ENCODE results near the gene SCGB3A1.

SCGB3A1 gene

DNA sequence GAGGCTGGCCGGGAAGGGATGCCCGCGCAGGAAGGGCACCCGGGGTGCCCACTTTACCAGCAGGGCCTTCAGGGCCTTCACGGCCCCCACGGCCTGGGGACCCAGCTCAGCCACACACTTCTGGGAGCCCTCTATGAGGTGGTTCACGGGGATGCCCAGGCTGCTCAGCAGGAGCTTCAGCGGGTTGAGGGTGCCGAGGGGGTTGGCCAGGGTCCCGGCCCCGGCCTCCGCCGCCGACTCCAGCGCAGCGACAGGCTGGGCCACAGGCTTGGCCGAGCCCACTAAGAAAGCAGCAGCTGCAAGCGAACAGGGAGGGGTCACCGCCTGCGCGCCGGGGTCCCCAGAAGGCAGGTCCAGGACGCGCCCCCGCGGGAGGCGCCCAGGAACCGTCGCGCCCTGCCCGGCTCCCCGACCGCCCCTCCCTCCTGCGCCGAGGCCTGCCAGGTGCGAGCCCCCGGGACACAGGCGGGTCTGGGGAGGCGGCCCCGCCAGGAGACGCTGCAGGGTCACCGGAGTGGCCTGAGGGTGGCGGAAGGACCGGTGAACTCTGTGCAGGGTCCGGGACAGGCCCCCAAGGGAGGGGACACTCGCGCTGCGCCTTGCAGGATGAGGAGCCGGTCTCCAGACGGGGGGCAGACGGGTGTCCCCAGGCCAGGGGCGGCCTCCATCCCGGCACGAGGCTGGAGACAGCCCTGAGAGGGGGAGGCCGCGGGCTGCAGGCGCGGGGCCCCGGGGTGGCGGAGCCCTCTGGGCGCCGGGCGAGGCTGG is 572 bp downstream of the SCGB3A1 start:
- DNase-seq (ENCODE audit: low read depth, low spot score) = no peak

- no peak for DNase-seq (ENCODE audit: low read depth, low spot score)
These were observed 1.3 kb downstream of the SCGB3A1 start for GRCh38 chr5:180589771-180590542.

- DNase-seq (ENCODE audit: low read depth, low spot score) = no peak
These were observed 4.4 kb downstream of the SCGB3A1 start for GRCh38 chr5:180586870-180587269.

DNA sequence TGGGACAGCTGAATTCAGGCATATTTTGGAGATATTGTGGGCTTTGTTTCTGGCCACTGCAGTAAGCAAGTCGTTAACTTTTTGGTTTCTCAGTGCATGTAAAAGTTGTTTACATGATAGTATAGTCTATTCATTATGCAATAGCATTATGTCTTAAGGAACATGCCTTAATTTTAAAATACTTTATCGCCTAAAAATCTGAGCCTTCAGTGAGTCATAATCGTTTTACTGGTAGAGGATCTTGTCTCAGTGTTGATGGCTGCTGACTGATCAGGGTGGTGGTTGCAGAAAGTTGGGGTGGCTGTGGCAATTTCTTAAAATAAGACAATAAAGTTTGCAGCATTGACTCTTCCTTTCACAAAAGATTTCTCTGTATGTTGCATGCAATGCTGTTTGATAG is 5.1 kb downstream of the SCGB3A1 start:
- DNase-seq (ENCODE audit: low read depth, low spot score) = no peak

DNA sequence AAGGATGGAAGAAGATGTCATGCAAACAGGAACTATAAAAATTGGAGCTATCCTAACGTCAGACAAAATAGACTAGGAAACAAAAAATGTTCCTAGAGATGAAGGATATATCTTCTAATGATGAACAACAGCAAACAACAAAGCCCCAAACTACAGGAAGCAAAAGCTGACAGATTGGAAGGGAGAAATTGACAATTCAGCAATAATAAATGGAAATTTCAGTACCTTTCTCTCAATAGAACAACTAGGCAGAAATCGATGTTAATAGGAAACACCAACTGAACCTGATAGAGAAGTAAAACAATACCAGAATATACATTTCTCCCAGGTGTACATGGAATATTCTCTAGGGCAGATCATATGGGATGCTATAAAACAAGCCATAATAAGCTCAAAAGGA is 7.6 kb downstream of the SCGB3A1 start:
- no peak for DNase-seq (ENCODE audit: low read depth, low spot score)

GRCh38 chr5:180580681-180581080 is 10.6 kb downstream of the SCGB3A1 start:
- no peak for DNase-seq (ENCODE audit: low read depth, low spot score)

GRCh38 chr5:180575571-180575970 is 15.7 kb downstream of the SCGB3A1 start:
- DNase-seq (ENCODE audit: low read depth, low spot score) = no peak

DNA sequence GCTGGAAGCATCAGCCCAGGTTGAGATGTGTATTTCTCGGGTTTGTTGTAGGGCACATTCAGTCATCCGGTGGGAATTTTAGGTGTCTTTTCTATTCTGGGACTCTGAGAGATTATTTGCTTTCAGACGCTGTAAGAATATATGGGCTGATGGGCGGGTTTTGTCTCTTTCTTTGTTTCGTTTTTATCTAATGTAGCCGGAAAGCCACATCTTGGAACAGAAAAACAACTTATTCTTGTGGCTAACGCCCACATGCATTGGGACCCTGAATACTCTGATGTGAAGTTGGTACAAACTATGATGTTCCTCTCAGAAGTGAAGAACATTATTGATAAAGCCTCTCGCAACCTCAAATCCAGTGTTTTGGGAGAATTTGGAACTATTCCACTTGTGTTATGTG is 22.4 kb downstream of the SCGB3A1 start:
- no peak for DNase-seq (ENCODE audit: low read depth, low spot score)

GRCh38 chr5:180563994-180564393 is 27.3 kb downstream of the SCGB3A1 start:
- no peak for DNase-seq (ENCODE audit: low read depth, low spot score)

- DNase-seq (ENCODE audit: low read depth, low spot score) = no peak
These were observed 33.1 kb downstream of the SCGB3A1 start for GRCh38 chr5:180558232-180558631.

DNA sequence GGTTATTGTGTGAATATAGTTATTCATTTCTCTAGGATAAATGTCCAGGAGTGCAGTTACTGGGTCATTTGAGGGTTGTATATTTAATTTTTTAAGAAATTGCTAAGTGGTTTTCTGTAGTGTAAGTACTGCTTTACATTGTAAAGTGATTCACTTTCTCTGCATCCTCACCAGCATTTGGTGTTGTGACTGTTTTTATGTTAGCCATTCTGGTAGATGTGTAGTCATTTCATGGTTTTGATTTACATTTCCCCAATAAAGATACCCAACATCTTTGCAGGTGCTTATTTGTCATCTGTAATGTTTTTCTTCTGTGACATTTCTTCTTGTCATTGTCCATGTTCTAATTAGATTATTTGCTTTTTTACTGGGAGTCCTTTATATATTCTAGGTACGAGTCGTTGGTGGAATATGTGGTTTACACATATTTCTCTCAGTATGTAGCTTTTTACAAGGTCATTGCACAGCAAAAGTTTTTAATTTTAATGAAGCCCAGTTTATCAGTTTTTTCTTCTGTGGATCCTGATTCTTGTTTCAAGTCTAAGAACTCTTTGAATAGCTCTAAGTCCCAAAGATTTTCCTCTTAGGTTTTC is 34.0 kb downstream of the SCGB3A1 start:
- no peak for DNase-seq (ENCODE audit: low read depth, low spot score)

- DNase-seq (ENCODE audit: low read depth, low spot score) = no peak
These were observed 36.0 kb downstream of the SCGB3A1 start for GRCh38 chr5:180555168-180555921.

GRCh38 chr5:180553530-180553929 is 37.8 kb downstream of the SCGB3A1 start:
- no peak for DNase-seq (ENCODE audit: low read depth, low spot score)

- no peak for DNase-seq (ENCODE audit: low read depth, low spot score)
These were observed 42.7 kb downstream of the SCGB3A1 start for GRCh38 chr5:180548563-180548962.

- DNase-seq (ENCODE audit: low read depth, low spot score) = no peak
These were observed 46.1 kb downstream of the SCGB3A1 start for GRCh38 chr5:180545248-180545647.

DNA sequence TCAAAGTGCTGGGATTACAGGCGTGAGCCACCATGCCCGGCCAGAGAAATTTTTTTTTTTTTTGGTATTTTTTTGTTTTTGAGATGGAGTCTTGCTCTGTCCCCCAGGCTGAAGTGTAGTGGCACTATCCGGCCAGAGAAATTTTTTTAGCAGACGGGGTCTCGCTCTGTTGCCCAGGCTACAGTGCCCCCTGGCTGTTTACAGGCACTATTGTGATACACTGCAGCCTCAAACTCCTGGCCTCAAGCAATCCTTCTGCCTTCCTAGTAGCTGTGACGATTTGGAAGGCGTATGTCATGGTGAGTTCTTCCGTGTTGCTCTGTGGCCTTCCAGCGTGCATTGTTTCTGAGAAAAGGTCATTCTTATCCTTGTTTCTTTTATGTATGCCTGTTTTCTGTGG is 49.6 kb downstream of the SCGB3A1 start:
- no peak for DNase-seq (ENCODE audit: low read depth, low spot score)

Data from smooth muscle cell of the brain vasculature (primary cell).